Panc1 (cell line): ENCODE results near the gene PXDN. TPM values are rescaled to one million over a fixed set of nuclear protein-coding genes. Genes with fewer than 3 reads are reported as not detected.

Source experiments
- ATAC-seq: fragments of 200-7000 bp; cut with Tn5 transposase; 2 replicates; pipeline ENCODE4 v1.9.1; 2020; ENCODE audit warnings: mild to moderate bottlenecking, moderate library complexity
- Bru-seq: library from RNA; stranded (reverse); fragments of 400-500 nt; gene quantifications from one replicate; lab custom pipeline; 2021; lab: Mats Ljungman, UMichigan
- BruChase-seq, 2 experiments: library from RNA; stranded (reverse); fragments of 400-500 nt; gene quantifications; one replicate each; lab custom pipeline; 2021; lab: Mats Ljungman, UMichigan
- BruUV-seq: library from RNA; stranded (reverse); fragments of 400-500 nt; replicated peaks from 2 replicates; lab custom pipeline; 2021; lab: Mats Ljungman, UMichigan
- CTCF ChIA-PET: fragments of 300-600 bp; sonication (Branson Sonifier 250); formaldehyde crosslinking; loops from one replicate; lab custom pipeline; 2022; ENCODE audit warnings: antibody characterized with exemption; lab: Charles Lee
- POLR2A ChIA-PET: fragments of 300-600 bp; sonication (Branson Sonifier 250); formaldehyde crosslinking; loops from one replicate; lab custom pipeline; 2022; ENCODE audit warnings: antibody characterized with exemption; lab: Charles Lee
- DNase-seq: peaks from one replicate; pipeline ENCODE4 v3.0.0-alpha.2; 2010; ENCODE audit warnings: low read depth, low spot score
- H3K27ac ChIP-seq: 2 replicates; pipeline ENCODE4 v1.5.1; 2011; ENCODE audit warnings: mild to moderate bottlenecking, low read length, inconsistent platforms
- H3K27me3 ChIP-seq: fragments of 200-500 bp; sonication (Bioruptor generic); 2 replicates; pipeline ENCODE4 v1.6.0; 2014; ENCODE audit warnings: low read length, inconsistent platforms; ENCODE audit not compliant: control insufficient read depth, insufficient read depth
- H3K36me3 ChIP-seq: fragments of 200-500 bp; sonication (Bioruptor generic); 2 replicates; pipeline ENCODE4 v1.5.1; 2014; ENCODE audit warnings: inconsistent platforms, mild to moderate bottlenecking, low read length, moderate library complexity; ENCODE audit not compliant: control insufficient read depth, insufficient read depth
- H3K4me1 ChIP-seq: 2 replicates; pipeline ENCODE4 v1.5.1; 2011; ENCODE audit warnings: inconsistent platforms, mild to moderate bottlenecking, low read length, moderate library complexity; ENCODE audit not compliant: control insufficient read depth, insufficient read depth
- H3K4me3 ChIP-seq, 2 experiments: 2 replicates each; pipeline ENCODE4 v1.5.1; 2011 to 2012; ENCODE audit warnings: low read depth in 2 of 2, low read length in 2 of 2, mild to moderate bottlenecking in 2 of 2, inconsistent platforms in 1 of 2, moderate library complexity in 1 of 2
- H3K9me3 ChIP-seq: fragments of 200-500 bp; sonication (Bioruptor generic); 2 replicates; pipeline ENCODE4 v1.5.1; 2014; ENCODE audit warnings: low read depth, mild to moderate bottlenecking, inconsistent platforms, low read length, moderate library complexity; ENCODE audit not compliant: control insufficient read depth, insufficient read depth
- POLR2AphosphoS5 ChIP-seq: IDR thresholded peaks from 2 replicates; pipeline ENCODE4 v1.6.1; 2012; ENCODE audit warnings: mild to moderate bottlenecking, low read depth, low read length, moderate library complexity
- SIN3A ChIP-seq: IDR thresholded peaks from 2 replicates; pipeline ENCODE4 v1.6.1; 2012; ENCODE audit warnings: low read depth, mild to moderate bottlenecking, low read length, moderate library complexity, borderline replicate concordance; ENCODE audit not compliant: insufficient read depth
- TCF7L2 ChIP-seq: IDR thresholded peaks from 2 replicates; pipeline ENCODE4 v1.6.1; 2011; ENCODE audit warnings: mild to moderate bottlenecking, low read depth, low read length, inconsistent platforms
- in situ Hi-C: cut with HindIII; loops from 2 replicates; pipeline ENCODE4 v1.10.0; 2016; ENCODE audit warnings: low sequenced_read_pairs, low pct_unique_long_range_greater_than_20kb
- intact Hi-C: fragments of 100-400 bp; cut with micrococcal nuclease; formaldehyde crosslinking; loops from one replicate; pipeline ENCODE4 v1.10.0; 2022; ENCODE audit not compliant: unreplicated experiment
- long read RNA-seq: library from polyadenylated mRNA; unstranded; transcript quantifications from one replicate; pipeline ENCODE4 v2.0.0, GENCODE V29; 2021; ENCODE audit not compliant: unreplicated experiment
- polyA plus RNA-seq: library from polyadenylated mRNA; unstranded; fragments of >200 nt; gene quantifications from one replicate; pipeline ENCODE4 v1.2.1, GENCODE V29; 2012; ENCODE audit warnings: missing spikeins; ENCODE audit not compliant: insufficient read length
- total RNA-seq: library from RNA; stranded (reverse); gene quantifications from one replicate; pipeline ENCODE4 v1.2.1, GENCODE V29; 2021; ENCODE audit not compliant: unreplicated experiment
- TF ChIP-seq, protein P1 (sequence below): fragments of 450-650 bp; IDR thresholded peaks from 2 replicates; pipeline ENCODE4 v1.5.1; 2017; ENCODE audit warnings: mild to moderate bottlenecking
- TF ChIP-seq, protein P2 (sequence below), 2 experiments: IDR thresholded peaks; 2 replicates each; pipeline ENCODE4 v1.6.1; 2011 to 2012; ENCODE audit warnings: low read depth in 2 of 2, control low read depth in 1 of 2, low read length in 1 of 2, mild to moderate bottlenecking in 1 of 2, moderate library complexity in 1 of 2; ENCODE audit not compliant: insufficient read depth in 1 of 2

PXDN gene, protein sequence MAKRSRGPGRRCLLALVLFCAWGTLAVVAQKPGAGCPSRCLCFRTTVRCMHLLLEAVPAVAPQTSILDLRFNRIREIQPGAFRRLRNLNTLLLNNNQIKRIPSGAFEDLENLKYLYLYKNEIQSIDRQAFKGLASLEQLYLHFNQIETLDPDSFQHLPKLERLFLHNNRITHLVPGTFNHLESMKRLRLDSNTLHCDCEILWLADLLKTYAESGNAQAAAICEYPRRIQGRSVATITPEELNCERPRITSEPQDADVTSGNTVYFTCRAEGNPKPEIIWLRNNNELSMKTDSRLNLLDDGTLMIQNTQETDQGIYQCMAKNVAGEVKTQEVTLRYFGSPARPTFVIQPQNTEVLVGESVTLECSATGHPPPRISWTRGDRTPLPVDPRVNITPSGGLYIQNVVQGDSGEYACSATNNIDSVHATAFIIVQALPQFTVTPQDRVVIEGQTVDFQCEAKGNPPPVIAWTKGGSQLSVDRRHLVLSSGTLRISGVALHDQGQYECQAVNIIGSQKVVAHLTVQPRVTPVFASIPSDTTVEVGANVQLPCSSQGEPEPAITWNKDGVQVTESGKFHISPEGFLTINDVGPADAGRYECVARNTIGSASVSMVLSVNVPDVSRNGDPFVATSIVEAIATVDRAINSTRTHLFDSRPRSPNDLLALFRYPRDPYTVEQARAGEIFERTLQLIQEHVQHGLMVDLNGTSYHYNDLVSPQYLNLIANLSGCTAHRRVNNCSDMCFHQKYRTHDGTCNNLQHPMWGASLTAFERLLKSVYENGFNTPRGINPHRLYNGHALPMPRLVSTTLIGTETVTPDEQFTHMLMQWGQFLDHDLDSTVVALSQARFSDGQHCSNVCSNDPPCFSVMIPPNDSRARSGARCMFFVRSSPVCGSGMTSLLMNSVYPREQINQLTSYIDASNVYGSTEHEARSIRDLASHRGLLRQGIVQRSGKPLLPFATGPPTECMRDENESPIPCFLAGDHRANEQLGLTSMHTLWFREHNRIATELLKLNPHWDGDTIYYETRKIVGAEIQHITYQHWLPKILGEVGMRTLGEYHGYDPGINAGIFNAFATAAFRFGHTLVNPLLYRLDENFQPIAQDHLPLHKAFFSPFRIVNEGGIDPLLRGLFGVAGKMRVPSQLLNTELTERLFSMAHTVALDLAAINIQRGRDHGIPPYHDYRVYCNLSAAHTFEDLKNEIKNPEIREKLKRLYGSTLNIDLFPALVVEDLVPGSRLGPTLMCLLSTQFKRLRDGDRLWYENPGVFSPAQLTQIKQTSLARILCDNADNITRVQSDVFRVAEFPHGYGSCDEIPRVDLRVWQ (N-terminal part only)
- total RNA-seq (2.5 TPM), Bru-seq, nascent RNA (percentile 35 among the genes with signal in this experiment), BruChase-seq, experiment 1, labeled RNA remaining after a 2-hour chase (percentile 33 among the genes with signal in this experiment), BruChase-seq, experiment 2, labeled RNA remaining after a 6-hour chase (percentile 31 among the genes with signal in this experiment)
- polyA plus RNA-seq = 4.5 TPM
- long read RNA-seq, partial matches to known transcripts = 10 of 14 reads
- long read RNA-seq, other reads (novel, unspliced or antisense) = 4 of 14 reads

DNA sequence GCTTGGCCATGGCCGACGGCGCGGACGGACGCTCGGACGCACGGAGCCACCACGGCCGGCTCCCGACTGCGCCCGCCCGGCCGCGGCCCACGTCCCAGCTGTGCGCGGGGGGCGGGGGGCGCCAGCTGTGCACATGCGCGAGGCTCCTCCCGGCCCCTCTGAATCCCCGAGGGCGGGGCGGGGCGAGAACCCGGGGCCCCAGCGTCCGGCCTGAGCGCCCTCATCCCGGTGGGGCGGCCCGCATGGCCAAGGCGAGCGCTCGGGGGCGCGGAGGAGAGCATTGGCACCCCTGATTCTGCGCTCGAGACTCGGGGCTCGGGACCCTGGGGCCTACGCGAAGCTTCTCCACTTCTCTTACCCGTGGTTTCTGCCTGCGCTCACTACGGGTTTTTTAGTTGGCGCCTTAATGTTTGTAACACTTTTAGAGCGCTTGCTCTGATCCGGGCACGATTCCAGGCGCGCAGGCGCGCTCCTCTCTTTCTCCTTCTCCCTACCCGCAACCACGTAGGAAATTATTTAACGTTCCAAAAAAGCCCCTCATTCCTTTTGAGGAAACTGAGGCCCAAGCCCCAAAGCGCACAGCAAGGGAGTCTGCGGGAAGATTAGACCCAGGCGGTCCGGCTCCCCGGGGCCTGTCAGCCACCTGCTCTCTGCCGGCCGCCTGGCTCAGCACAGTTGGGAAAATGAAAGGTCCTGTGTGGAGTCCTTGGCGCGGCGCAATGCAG lies at the start of gene PXDN:
Gene PXDN (minus strand): TSS at position 70 of the 725 bp plus-strand sequence. CDS start 60 bp downstream, at position 10.
- no TSS peak for BruUV-seq
- CTCF ChIA-PET = no interaction called here
- Histone ChIP-seq H3K27me3 (no peaks in the 10 kb centered on the region), H3K27ac (peak within 1 kb of the TSS; percentile 48; the same call in 1 of the 2 replicates), H3K4me3 (peak within 1 kb of the TSS in 1 of 2 experiments; percentile 35; a peak in 1 of 4 replicates), H3K36me3 (no peaks in the 10 kb centered on the region), H3K9me3 (no peaks in the 10 kb centered on the region), H3K4me1 (peaks cover 2% of the 10 kb centered on the region; the same call in 1 of the 2 replicates)
- in situ Hi-C loops (no loop called here), intact Hi-C loops (no loop called here)
- TF ChIP-seq, protein P1, sequence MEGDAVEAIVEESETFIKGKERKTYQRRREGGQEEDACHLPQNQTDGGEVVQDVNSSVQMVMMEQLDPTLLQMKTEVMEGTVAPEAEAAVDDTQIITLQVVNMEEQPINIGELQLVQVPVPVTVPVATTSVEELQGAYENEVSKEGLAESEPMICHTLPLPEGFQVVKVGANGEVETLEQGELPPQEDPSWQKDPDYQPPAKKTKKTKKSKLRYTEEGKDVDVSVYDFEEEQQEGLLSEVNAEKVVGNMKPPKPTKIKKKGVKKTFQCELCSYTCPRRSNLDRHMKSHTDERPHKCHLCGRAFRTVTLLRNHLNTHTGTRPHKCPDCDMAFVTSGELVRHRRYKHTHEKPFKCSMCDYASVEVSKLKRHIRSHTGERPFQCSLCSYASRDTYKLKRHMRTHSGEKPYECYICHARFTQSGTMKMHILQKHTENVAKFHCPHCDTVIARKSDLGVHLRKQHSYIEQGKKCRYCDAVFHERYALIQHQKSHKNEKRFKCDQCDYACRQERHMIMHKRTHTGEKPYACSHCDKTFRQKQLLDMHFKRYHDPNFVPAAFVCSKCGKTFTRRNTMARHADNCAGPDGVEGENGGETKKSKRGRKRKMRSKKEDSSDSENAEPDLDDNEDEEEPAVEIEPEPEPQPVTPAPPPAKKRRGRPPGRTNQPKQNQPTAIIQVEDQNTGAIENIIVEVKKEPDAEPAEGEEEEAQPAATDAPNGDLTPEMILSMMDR = no peak
- no peak for TF ChIP-seq TCF7L2
- no peak for TF ChIP-seq SIN3A
- TF ChIP-seq, protein P2, sequence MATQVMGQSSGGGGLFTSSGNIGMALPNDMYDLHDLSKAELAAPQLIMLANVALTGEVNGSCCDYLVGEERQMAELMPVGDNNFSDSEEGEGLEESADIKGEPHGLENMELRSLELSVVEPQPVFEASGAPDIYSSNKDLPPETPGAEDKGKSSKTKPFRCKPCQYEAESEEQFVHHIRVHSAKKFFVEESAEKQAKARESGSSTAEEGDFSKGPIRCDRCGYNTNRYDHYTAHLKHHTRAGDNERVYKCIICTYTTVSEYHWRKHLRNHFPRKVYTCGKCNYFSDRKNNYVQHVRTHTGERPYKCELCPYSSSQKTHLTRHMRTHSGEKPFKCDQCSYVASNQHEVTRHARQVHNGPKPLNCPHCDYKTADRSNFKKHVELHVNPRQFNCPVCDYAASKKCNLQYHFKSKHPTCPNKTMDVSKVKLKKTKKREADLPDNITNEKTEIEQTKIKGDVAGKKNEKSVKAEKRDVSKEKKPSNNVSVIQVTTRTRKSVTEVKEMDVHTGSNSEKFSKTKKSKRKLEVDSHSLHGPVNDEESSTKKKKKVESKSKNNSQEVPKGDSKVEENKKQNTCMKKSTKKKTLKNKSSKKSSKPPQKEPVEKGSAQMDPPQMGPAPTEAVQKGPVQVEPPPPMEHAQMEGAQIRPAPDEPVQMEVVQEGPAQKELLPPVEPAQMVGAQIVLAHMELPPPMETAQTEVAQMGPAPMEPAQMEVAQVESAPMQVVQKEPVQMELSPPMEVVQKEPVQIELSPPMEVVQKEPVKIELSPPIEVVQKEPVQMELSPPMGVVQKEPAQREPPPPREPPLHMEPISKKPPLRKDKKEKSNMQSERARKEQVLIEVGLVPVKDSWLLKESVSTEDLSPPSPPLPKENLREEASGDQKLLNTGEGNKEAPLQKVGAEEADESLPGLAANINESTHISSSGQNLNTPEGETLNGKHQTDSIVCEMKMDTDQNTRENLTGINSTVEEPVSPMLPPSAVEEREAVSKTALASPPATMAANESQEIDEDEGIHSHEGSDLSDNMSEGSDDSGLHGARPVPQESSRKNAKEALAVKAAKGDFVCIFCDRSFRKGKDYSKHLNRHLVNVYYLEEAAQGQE (IDR thresholded peaks at IDR 0.05; ENCODE audit: insufficient read depth in 1 of 2, low read depth in 2 of 2, low read length in 1 of 2) = no peak
- no peak for TF ChIP-seq POLR2AphosphoS5
- DNase-seq (no peak), ATAC-seq (no peak)
- POLR2A ChIA-PET = no interaction called here
